Measurements from ENCODE around the gene CNPY3.
"Not testable (repeated sequence)": the region's sequence is repeated elsewhere in the genome, so short reads cannot be mapped to it uniquely, and the experiment has no call there.

The CNPY3 gene

GRCh38 chr6:42898891-42899361 lies 30.4 kb upstream of the CNPY3 start:
- Histone ChIP-seq H3K27me3 (ENCODE audit: control insufficient read depth, insufficient read depth, low read length) (no peaks in the 10 kb centered on the region), H3K9ac (ENCODE audit: low read depth, low read length) (no peak overlapping the region), H3K4me1 (ENCODE audit: control insufficient read depth, insufficient read depth, low read length) (peaks cover 12% of the 10 kb centered on the region), H3K4me3 (ENCODE audit: low read length) (no peak overlapping the region), H3K9me3 (replicated peaks; ENCODE audit: low read length) (no peaks in the 10 kb centered on the region), H3K4me2 (ENCODE audit: low read length) (peak overlapping the region; percentile 54), H3K36me3 (ENCODE audit: insufficient read depth, low read length) (no peaks in the 10 kb centered on the region)

- no peaks in the 10 kb centered on the region for H3K9me3 ChIP-seq (replicated peaks; ENCODE audit: low read length)
- peaks cover 12% of the 10 kb centered on the region for H3K4me1 ChIP-seq (ENCODE audit: control insufficient read depth, insufficient read depth, low read length)
- H3K9ac ChIP-seq (ENCODE audit: low read depth, low read length), result no peak overlapping the region
- H3K4me2 ChIP-seq (ENCODE audit: low read length), result peak overlapping the region; percentile 35
- H3K27me3 ChIP-seq (ENCODE audit: control insufficient read depth, insufficient read depth, low read length), result no peaks in the 10 kb centered on the region
- H3K4me3 ChIP-seq (ENCODE audit: low read length), result no peak overlapping the region
- no peaks in the 10 kb centered on the region for H3K36me3 ChIP-seq (ENCODE audit: insufficient read depth, low read length)
Observed at GRCh38 chr6:42899871-42900270, 29.4 kb upstream of the CNPY3 start.

GRCh38 chr6:42901538-42901957 lies 27.7 kb upstream of the CNPY3 start:
- H3K9me3 ChIP-seq (replicated peaks; ENCODE audit: low read length), result no peaks in the 10 kb centered on the region
- no peaks in the 10 kb centered on the region for H3K36me3 ChIP-seq (ENCODE audit: insufficient read depth, low read length)
- peak overlapping the region; percentile 58 for H3K4me2 ChIP-seq (ENCODE audit: low read length)
- no peak overlapping the region for H3K4me3 ChIP-seq (ENCODE audit: low read length)
- H3K9ac ChIP-seq (ENCODE audit: low read depth, low read length), result no peak overlapping the region
- H3K4me1 ChIP-seq (ENCODE audit: control insufficient read depth, insufficient read depth, low read length), result peaks cover 12% of the 10 kb centered on the region
- H3K27me3 ChIP-seq (ENCODE audit: control insufficient read depth, insufficient read depth, low read length), result no peaks in the 10 kb centered on the region

- peaks cover 15% of the 10 kb centered on the region for H3K4me1 ChIP-seq (ENCODE audit: control insufficient read depth, insufficient read depth, low read length)
- H3K27me3 ChIP-seq (ENCODE audit: control insufficient read depth, insufficient read depth, low read length); H3K9ac ChIP-seq (ENCODE audit: low read depth, low read length); H3K36me3 ChIP-seq (ENCODE audit: insufficient read depth, low read length); H3K4me3 ChIP-seq (ENCODE audit: low read length); H3K9me3 ChIP-seq (replicated peaks; ENCODE audit: low read length); H3K4me2 ChIP-seq (ENCODE audit: low read length): not testable (repeated sequence)
Observed at GRCh38 chr6:42902429-42903263, 26.6 kb upstream of the CNPY3 start.

GRCh38 chr6:42904467-42904866 lies 24.8 kb upstream of the CNPY3 start:
- no peak overlapping the region for H3K4me2 ChIP-seq (ENCODE audit: low read length)
- no peaks in the 10 kb centered on the region for H3K27me3 ChIP-seq (ENCODE audit: control insufficient read depth, insufficient read depth, low read length)
- H3K36me3 ChIP-seq (ENCODE audit: insufficient read depth, low read length), result no peaks in the 10 kb centered on the region
- no peak overlapping the region for H3K9ac ChIP-seq (ENCODE audit: low read depth, low read length)
- peaks cover 11% of the 10 kb centered on the region for H3K4me1 ChIP-seq (ENCODE audit: control insufficient read depth, insufficient read depth, low read length)
- H3K4me3 ChIP-seq (ENCODE audit: low read length), result no peak overlapping the region
- no peaks in the 10 kb centered on the region for H3K9me3 ChIP-seq (replicated peaks; ENCODE audit: low read length)

GRCh38 chr6:42907336-42907735 lies 21.9 kb upstream of the CNPY3 start:
- peaks cover 10% of the 10 kb centered on the region for H3K4me1 ChIP-seq (ENCODE audit: control insufficient read depth, insufficient read depth, low read length)
- H3K27me3 ChIP-seq (ENCODE audit: control insufficient read depth, insufficient read depth, low read length), result peaks cover 1% of the 10 kb centered on the region
- no peak overlapping the region for H3K4me2 ChIP-seq (ENCODE audit: low read length)
- no peaks in the 10 kb centered on the region for H3K9me3 ChIP-seq (replicated peaks; ENCODE audit: low read length)
- no peaks in the 10 kb centered on the region for H3K36me3 ChIP-seq (ENCODE audit: insufficient read depth, low read length)
- H3K9ac ChIP-seq (ENCODE audit: low read depth, low read length), result no peak overlapping the region
- H3K4me3 ChIP-seq (ENCODE audit: low read length), result no peak overlapping the region

- no peak overlapping the region for H3K4me2 ChIP-seq (ENCODE audit: low read length)
- no peaks in the 10 kb centered on the region for H3K36me3 ChIP-seq (ENCODE audit: insufficient read depth, low read length)
- peaks cover 4% of the 10 kb centered on the region for H3K27me3 ChIP-seq (ENCODE audit: control insufficient read depth, insufficient read depth, low read length)
- H3K9ac ChIP-seq (ENCODE audit: low read depth, low read length), result no peak overlapping the region
- H3K9me3 ChIP-seq (replicated peaks; ENCODE audit: low read length), result no peaks in the 10 kb centered on the region
- H3K4me3 ChIP-seq (ENCODE audit: low read length), result no peak overlapping the region
- H3K4me1 ChIP-seq (ENCODE audit: control insufficient read depth, insufficient read depth, low read length), result peaks cover 10% of the 10 kb centered on the region
Observed at GRCh38 chr6:42909835-42910234, 19.4 kb upstream of the CNPY3 start.

- Histone ChIP-seq H3K9ac (ENCODE audit: low read depth, low read length) (no peak overlapping the region), H3K27me3 (ENCODE audit: control insufficient read depth, insufficient read depth, low read length) (peaks cover 4% of the 10 kb centered on the region), H3K4me1 (ENCODE audit: control insufficient read depth, insufficient read depth, low read length) (peaks cover 10% of the 10 kb centered on the region), H3K36me3 (ENCODE audit: insufficient read depth, low read length) (no peaks in the 10 kb centered on the region), H3K4me3 (ENCODE audit: low read length) (no peak overlapping the region), H3K4me2 (ENCODE audit: low read length) (peak overlapping the region; percentile 62), H3K9me3 (replicated peaks; ENCODE audit: low read length) (no peaks in the 10 kb centered on the region)
Observed at GRCh38 chr6:42911171-42912021, 17.9 kb upstream of the CNPY3 start.

- H3K27me3 ChIP-seq (ENCODE audit: control insufficient read depth, insufficient read depth, low read length), result peaks cover 4% of the 10 kb centered on the region
- no peak overlapping the region for H3K9ac ChIP-seq (ENCODE audit: low read depth, low read length)
- H3K4me2 ChIP-seq (ENCODE audit: low read length), result no peak overlapping the region
- H3K4me3 ChIP-seq (ENCODE audit: low read length), result no peak overlapping the region
- H3K36me3 ChIP-seq (ENCODE audit: insufficient read depth, low read length), result no peaks in the 10 kb centered on the region
- H3K4me1 ChIP-seq (ENCODE audit: control insufficient read depth, insufficient read depth, low read length), result peaks cover 7% of the 10 kb centered on the region
- H3K9me3 ChIP-seq (replicated peaks; ENCODE audit: low read length), result no peaks in the 10 kb centered on the region
Observed at GRCh38 chr6:42914546-42914945, 14.7 kb upstream of the CNPY3 start.

- Histone ChIP-seq H3K36me3 (ENCODE audit: insufficient read depth, low read length) (no peaks in the 10 kb centered on the region), H3K27me3 (ENCODE audit: control insufficient read depth, insufficient read depth, low read length) (peaks cover 4% of the 10 kb centered on the region), H3K4me3 (ENCODE audit: low read length) (no peak within 1 kb of the TSS), H3K9ac (ENCODE audit: low read depth, low read length) (no peak within 1 kb of the TSS), H3K9me3 (replicated peaks; ENCODE audit: low read length) (no peaks in the 10 kb centered on the region), H3K4me1 (ENCODE audit: control insufficient read depth, insufficient read depth, low read length) (peaks cover 12% of the 10 kb centered on the region), H3K4me2 (ENCODE audit: low read length) (no peak within 1 kb of the TSS)
Observed at GRCh38 chr6:42915732-42916131, 13.5 kb upstream of the CNPY3 start, which contains the start of gene PTCRA. TSS of gene PTCRA (plus strand) at chr6:42916053. CDS start at chr6:42916070, 17 bp downstream.

GRCh38 chr6:42916288-42916687 lies 13.0 kb upstream of the CNPY3 start:
- Histone ChIP-seq H3K9ac (ENCODE audit: low read depth, low read length) (no peak overlapping the region), H3K36me3 (ENCODE audit: insufficient read depth, low read length) (no peaks in the 10 kb centered on the region), H3K4me1 (ENCODE audit: control insufficient read depth, insufficient read depth, low read length) (peaks cover 12% of the 10 kb centered on the region), H3K4me3 (ENCODE audit: low read length) (no peak overlapping the region), H3K9me3 (replicated peaks; ENCODE audit: low read length) (no peaks in the 10 kb centered on the region), H3K4me2 (ENCODE audit: low read length) (no peak overlapping the region), H3K27me3 (ENCODE audit: control insufficient read depth, insufficient read depth, low read length) (peaks cover 4% of the 10 kb centered on the region)

Data from skeletal muscle satellite cell (primary cell).